GM19467 (cell line): ENCODE measurements around the gene ZW10.
"Not testable (repeated sequence)": the region's sequence is repeated elsewhere in the genome, so short reads cannot be mapped to it uniquely, and the experiment has no call there.

ENCODE experiments used
- ATAC-seq: cut with Tn5 transposase; IDR thresholded peaks from one replicate; pipeline ENCODE4 v1.9.1; 2021; ENCODE audit warnings: mild to moderate bottlenecking, moderate library complexity; ENCODE audit not compliant: unreplicated experiment

Gene ZW10

GRCh38 chr11:113760241-113760640 is 13.3 kb downstream of the ZW10 start:
- ATAC-seq = no peak

GRCh38 chr11:113752932-113753331 is 20.6 kb downstream of the ZW10 start:
- ATAC-seq = no peak

GRCh38 chr11:113736323-113736722 is 37.2 kb downstream of the ZW10 start:
- ATAC-seq = no peak

GRCh38 chr11:113732092-113732491 is 41.4 kb downstream of the ZW10 start:
- no peak for ATAC-seq

GRCh38 chr11:113730887-113731726 is 42.4 kb downstream of the ZW10 start:
- no peak for ATAC-seq

GRCh38 chr11:113729456-113729855 is 44.0 kb downstream of the ZW10 start:
- ATAC-seq = no peak

GRCh38 chr11:113728814-113729213 is 44.7 kb downstream of the ZW10 start:
- ATAC-seq = no peak

GRCh38 chr11:113725913-113726312 is 47.6 kb downstream of the ZW10 start:
- ATAC-seq = no peak

- no peak for ATAC-seq
Observed at GRCh38 chr11:113725407-113725806, 48.1 kb downstream of the ZW10 start.

GRCh38 chr11:113724778-113725177 is 48.7 kb downstream of the ZW10 start:
- no peak for ATAC-seq

- no peak for ATAC-seq
Observed at GRCh38 chr11:113723787-113724186, 49.7 kb downstream of the ZW10 start.

- ATAC-seq = no peak
Observed at GRCh38 chr11:113722934-113723333, 50.6 kb downstream of the ZW10 start.

GRCh38 chr11:113722221-113722620 is 51.3 kb downstream of the ZW10 start:
- no peak for ATAC-seq

- ATAC-seq = no peak
Observed at GRCh38 chr11:113721462-113722066, 51.9 kb downstream of the ZW10 start.

GRCh38 chr11:113720478-113720877 is 53.0 kb downstream of the ZW10 start:
- not testable (repeated sequence) for ATAC-seq

GRCh38 chr11:113715882-113716625 is 57.4 kb downstream of the ZW10 start:
- ATAC-seq = no peak

- no peak for ATAC-seq
Observed at GRCh38 chr11:113715273-113715672, 58.2 kb downstream of the ZW10 start.

- ATAC-seq = no peak
Observed at GRCh38 chr11:113710989-113711388, 62.5 kb downstream of the ZW10 start.

GRCh38 chr11:113705871-113706655 is 67.4 kb downstream of the ZW10 start, which contains the start of gene TMPRSS5:
Gene TMPRSS5, minus strand, starts transcription at chr11:113706308. Its CDS starts 84 bp downstream, at chr11:113706224.
- ATAC-seq = no peak

GRCh38 chr11:113703551-113703950 is 69.9 kb downstream of the ZW10 start:
- not testable (repeated sequence) for ATAC-seq

- ATAC-seq = no peak
Observed at GRCh38 chr11:113701491-113701890, 72.0 kb downstream of the ZW10 start.
